VCaP (cell line): ENCODE results near the gene LIN28B.
A peak's percentile ranks its signal among the peaks of the same experiment; 100 is the strongest.

ENCODE experiments used
- H3K27ac ChIP-seq: fragments of 450-650 bp; 2 replicates; pipeline ENCODE4 v1.5.1; 2017
- TF ChIP-seq, protein P1 (sequence below): fragments of 450-650 bp; conservative IDR thresholded peaks from 2 replicates; pipeline ENCODE4 v1.5.1; 2017; ENCODE audit warnings: mild to moderate bottlenecking, moderate library complexity

LIN28B gene

DNA sequence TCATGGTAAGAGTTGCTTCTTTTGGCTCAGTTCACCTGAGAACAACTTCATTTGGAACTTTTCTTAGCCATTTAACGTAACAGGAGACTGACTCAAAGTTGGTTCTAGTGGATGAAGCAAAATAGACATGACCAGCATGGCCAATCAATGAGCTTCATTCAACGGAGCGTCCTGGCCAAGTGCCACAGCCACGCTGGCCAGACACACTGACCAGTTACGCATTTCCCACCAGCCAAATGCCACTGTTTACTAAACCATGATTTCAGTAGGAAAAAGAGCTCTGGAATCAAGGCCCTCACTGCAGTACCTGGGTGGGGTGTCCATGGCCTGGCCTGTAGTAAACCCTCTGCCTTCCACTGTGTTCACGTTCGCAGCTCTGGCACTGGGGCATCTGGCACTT, 142.5 kb downstream of the LIN28B start:
- TF ChIP-seq, protein P1, sequence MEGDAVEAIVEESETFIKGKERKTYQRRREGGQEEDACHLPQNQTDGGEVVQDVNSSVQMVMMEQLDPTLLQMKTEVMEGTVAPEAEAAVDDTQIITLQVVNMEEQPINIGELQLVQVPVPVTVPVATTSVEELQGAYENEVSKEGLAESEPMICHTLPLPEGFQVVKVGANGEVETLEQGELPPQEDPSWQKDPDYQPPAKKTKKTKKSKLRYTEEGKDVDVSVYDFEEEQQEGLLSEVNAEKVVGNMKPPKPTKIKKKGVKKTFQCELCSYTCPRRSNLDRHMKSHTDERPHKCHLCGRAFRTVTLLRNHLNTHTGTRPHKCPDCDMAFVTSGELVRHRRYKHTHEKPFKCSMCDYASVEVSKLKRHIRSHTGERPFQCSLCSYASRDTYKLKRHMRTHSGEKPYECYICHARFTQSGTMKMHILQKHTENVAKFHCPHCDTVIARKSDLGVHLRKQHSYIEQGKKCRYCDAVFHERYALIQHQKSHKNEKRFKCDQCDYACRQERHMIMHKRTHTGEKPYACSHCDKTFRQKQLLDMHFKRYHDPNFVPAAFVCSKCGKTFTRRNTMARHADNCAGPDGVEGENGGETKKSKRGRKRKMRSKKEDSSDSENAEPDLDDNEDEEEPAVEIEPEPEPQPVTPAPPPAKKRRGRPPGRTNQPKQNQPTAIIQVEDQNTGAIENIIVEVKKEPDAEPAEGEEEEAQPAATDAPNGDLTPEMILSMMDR = no peak

DNA sequence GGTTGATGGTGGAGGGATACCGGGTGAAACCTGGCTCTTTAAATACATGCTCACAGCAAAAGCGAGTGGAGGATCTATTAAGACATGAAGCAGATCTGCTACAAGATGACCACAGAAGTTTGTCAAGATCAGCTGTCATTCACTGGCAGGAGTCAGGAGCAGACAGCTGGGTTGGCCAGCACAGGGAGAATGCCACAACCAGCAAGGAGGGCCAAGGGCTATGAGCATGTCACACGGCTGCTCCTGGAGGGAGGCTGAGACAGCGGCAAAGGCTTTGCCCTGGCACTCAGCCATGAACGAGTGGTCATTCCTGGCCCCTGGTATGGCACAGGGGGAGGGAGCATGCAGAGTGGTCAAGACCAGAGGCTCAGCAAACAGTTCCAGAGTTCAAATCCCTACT, 145.3 kb downstream of the LIN28B start:
- TF ChIP-seq, protein P1 = no peak
- H3K27ac ChIP-seq = no peak overlapping the region

More for the DNA sequence above, 142.5 kb downstream of the LIN28B start:
- no peak overlapping the region for H3K27ac ChIP-seq

DNA sequence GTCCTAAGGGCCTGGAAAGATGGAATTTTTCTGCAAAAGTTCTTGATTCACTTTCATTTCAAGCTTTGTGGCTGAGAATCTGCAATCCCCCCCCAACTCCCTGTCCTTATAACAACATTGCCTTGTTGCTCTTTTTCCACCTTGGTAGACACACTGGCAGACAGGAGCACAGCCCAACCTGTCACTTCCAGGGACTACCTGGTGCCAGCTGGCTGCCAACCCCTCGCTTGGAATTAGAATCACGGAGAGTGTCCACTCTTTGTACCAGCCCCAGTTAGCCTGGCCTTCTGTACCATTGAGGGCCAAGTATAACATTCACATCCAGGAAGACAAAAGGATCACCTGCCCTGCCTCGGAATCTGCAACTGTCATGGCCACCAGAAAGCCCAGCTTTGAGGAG, 148.2 kb downstream of the LIN28B start:
- H3K27ac ChIP-seq = no peak overlapping the region

DNA sequence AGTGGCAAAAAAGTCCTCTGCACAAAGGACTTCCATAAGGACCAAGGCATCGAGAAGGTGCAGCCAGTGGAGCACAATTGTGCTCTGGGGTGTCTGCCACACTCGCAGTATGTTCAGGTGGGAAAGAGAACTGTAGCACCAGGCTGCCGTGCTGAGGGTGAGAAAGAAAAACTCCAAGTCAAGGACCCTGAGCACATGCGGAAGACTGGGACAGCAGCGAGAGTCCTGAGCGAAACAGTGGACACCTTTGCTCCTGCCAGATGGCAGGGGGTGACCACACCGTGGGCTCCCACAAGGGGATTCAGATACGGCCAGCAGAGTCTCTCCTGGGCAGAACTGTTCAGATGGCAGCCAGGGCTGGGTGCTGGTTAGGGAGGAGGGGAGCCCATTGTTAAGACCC, 149.4 kb downstream of the LIN28B start:
- peak overlapping the region; percentile 64 for H3K27ac ChIP-seq
- TF ChIP-seq, protein P1 = no peak

More for the DNA sequence above, 148.2 kb downstream of the LIN28B start:
- TF ChIP-seq, protein P1 = no peak

DNA sequence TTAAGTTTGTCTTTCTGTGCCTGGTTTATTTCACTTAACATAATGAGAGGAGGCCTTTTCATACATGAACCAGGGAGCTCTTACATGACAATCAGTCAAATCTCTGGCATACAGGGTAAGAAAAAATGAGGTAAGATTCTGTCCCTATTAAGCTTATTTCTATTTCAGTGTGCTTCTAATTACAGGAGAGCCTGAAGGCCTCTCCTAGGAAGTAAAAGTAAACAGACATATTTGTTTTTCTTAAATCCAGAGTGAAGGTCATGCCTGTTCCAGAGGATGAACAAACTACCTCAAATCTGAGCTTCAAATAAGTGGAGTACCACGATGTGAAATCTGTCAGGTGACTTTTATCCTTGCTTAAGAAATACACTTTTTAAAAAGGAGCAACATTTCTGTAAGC, 150.3 kb downstream of the LIN28B start:
- TF ChIP-seq, protein P1 = no peak

DNA sequence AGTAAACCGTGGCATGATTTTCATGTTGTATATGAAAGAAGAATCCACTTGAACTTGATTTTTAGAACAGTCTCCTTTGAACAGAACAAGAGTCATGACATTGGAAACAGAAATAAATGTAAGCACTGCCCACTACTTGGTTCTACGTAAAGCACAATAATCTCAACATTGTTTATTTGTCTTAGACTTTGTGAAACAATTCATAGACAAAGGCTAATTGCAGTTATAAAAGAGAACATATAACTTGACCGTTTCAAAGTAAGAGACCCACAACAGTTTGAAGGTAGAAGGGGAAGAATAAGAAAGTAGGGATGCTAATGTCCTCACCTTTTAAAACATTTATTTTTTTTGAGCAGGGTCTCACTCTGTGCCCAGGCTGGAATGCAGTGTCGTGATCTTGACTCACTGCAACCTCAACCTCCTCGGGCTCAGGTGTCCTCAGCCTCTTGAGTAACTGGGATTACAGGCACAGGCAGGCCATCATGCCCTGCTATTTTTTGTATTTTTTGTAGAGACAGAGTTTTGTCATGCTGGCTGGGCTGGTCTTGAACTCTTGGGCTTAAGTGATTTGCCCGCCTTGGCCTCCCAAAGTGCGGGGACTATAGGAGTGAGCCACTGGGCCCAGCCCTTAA, 151.8 kb downstream of the LIN28B start:
- TF ChIP-seq, protein P1 = no peak

More for the DNA sequence above, 150.3 kb downstream of the LIN28B start:
- H3K27ac ChIP-seq = peak overlapping the region; percentile 64

DNA sequence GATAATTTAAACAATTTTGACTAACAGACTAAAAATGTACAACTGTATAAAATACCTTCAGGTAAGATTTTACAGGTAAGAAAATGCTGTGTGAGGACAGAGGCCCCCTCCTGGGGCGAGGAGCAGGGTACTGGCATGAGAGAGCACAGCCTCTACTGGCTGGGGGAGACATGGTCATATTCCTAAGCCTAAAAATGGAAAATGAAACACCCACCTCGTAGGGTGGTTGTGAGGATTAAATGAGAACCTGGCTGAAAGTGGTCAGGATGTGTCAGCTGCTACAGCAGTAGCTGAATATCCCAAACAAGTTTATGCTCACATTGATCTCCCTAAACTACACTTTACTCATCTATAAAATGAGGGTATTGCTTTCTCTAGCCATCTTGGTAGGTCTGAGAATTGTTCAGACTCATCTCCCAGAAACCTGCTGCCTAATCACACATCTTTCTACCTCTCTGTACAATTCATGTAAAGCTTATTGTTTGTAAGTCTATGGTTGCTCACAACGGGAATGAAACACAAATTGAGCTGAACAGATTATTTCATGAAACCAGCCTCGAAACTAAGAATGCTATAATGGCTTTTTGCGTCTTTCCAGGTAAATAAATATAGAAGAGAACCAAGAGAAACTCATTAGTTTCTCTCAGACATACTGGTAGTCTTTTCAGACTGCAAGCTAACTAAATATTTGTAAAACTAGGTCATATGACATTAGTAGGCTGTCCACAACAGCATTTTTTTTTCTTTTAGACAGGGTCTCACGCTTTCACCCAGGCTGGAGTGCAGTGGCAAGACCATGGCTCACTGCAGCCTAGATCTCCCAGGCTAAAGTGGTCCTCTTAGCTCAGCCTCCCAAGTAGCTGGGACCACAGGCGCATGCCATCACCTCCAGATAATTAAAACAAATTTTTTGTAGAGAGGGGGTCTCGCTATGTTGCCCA, 153.3 kb downstream of the LIN28B start:
- TF ChIP-seq, protein P1 = no peak
- H3K27ac ChIP-seq = no peak overlapping the region

More for the DNA sequence above, 151.8 kb downstream of the LIN28B start:
- no peak overlapping the region for H3K27ac ChIP-seq
